ENCODE measurements around the gene IL18BP.

The IL18BP gene

DNA sequence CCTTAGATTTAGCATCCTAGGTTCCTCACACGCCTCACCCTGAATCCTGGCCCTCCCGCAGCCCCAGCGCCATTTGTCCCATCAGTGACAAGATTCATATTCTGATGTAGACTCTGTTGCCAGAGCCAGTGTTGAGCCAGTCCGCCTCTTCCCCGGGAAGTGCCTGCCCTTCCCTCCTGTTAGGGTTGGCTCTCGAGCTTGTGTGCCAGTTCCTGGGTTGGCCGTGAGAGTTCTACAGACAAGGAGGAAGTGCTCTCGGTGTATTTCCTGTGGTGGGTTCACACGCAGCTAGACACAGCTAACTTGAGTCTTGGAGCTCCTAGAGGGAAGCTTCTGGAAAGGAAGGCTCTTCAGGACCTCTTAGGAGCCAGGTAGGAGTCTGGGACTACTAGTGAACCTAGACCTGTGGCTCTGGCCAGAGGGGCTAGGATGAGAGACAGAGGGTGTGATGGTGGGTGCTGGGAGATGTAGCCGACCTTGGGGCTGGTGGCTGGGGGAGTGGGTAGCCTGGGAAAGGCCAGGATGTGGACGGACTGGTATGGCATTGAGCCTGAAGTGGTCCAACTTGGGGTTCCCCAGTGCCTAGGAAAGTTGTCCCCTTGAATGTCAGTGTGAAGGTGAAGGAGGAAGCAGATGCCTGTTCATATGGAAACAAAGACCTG, at the start of gene IL18BP:
TSS of gene IL18BP (plus strand) at position 261 of the 662 bp plus-strand sequence. CDS start 1,076 bp downstream, outside the sequence.
- DNase-seq (ENCODE audit: low spot score), result peak; percentile 50

DNA sequence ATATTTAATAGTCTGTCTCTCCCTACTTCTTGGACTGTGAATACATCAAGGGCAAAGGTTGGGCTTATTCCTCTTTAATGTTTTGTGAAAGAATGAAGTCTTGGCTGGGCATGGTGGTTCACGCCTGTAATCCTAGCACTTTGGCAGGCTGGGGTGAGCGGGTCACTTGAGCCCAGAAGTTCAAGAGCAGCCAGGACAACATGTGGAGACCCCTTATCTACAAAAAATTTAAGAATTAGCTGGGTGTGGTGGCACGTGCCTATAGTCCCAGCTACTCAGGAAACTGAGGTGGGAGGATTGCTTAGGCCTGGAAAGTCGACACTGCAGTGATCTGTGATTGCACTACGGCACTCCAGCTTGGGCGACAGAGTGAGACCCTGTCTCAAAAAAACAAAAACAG, 49.7 kb upstream of the IL18BP start:
- DNase-seq (ENCODE audit: low spot score), result no peak

DNA sequence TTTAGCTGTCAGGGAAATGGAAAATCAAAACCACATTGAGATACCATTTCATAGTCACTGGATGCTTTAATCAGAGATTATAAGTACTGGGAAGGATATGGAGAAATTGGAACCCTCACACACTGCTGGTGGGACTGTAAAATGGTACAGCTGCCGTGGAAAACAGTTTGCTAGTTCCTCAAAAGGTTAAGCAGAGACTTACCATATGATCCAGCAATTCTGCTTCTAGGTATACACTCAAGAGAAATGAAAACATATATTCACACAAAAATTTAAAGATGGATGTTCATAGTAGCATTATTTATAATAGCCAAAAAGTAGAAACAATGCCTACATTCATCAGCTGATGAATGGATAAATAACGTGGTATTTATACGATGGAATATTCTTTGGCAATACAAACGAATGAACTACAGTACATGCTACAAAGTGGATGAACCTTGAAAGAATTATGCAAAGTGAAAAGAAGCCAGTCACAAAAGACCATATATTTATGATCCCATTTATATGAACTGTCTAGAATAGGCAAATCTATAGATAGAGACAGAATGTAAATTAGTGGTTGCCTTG, 46.9 kb upstream of the IL18BP start:
- DNase-seq (ENCODE audit: low spot score), result no peak

DNA sequence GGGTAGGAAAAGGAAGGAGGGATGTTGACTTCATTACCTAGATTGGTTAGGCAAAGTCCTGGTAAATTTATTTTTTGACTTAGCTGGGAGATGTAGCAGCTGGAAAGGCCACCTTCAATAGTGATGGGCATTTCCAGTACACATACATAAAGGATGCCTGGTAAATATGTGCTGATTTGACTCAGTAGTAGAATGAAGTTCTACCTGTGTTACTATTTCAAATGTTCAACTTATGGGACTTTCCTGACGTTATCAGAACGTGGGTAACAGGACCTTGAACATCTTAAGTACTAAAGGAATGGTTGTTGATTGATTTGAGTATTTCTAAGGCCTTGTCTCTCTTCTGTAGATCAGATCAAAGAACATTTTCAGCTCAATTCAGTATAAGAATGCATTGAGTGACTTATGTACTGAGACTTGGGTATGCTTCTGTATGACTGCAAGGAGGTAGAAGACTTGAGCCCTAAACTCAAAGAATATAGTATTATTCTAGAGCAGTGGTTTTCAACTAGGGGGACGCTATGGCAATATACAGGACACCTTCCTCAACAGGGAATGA, 42.7 kb upstream of the IL18BP start:
- DNase-seq (ENCODE audit: low spot score), result no peak

DNA sequence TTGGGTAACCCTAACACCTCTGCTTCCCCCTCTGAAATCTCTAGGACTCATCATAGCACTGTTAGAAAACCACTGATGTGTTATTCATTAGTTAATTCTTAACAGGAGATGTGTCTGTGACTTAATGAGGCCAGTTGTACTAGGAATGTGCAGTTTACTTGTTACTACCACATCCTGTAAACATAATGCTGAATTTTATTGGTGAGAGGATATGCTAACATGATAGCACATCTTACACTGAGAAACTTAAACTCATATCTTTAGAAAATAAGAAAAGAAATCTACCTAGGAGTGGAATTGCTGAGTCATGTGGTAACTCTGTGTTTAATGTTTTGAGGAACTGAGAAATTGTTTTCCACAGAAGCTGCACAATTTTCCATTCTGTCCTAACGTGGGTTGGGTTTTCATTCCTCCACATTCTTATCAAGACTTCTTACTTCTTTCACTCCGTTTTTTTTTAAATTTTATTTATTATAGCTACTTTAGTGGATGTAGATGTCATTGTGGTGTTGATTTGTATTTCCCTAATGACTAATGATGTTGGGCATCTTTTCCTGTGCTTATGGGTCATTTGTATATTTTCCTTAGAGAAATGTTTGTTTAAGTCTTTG, 36.2 kb upstream of the IL18BP start:
- DNase-seq (ENCODE audit: low spot score), result no peak

DNA sequence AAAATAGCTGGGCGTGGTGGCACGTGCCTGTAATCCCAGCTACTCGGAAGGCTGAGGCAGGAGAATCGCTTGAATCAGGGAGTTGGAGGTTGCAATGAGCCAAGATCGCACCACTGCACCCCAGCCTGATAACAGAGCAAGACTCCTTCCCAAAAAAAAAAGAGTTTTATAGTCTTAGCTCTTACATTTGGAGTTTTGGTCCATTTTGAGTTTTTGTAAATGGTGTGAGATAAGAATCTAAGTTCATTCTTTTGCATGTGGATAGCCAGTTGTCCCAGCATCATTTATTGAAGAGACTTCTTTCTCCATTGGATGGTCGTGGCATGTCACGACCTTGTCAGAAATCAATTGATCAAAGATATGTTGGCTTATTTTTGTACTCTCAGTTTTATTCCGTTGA, 35.2 kb upstream of the IL18BP start:
- DNase-seq (ENCODE audit: low spot score), result no peak

DNA sequence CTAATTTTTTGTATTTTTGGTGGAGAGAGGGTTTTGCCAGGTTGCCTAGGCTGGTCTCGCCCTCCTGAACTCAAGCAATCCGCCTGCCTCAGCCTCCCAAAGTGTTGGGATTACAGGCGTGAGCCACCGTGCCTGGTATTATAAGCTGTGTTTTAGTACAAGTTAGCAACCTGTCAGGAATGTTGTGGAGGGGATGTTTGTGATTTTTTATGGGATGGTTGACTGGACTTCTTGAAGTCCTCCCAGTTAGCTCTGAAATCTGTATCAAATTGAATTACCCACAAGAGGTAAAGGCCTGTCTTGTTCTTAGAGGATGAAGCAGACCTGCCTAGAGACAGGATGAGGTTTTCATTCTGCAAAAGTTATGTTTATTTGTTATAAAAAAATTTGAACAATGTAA, 34.1 kb upstream of the IL18BP start:
- DNase-seq (ENCODE audit: low spot score), result no peak

DNA sequence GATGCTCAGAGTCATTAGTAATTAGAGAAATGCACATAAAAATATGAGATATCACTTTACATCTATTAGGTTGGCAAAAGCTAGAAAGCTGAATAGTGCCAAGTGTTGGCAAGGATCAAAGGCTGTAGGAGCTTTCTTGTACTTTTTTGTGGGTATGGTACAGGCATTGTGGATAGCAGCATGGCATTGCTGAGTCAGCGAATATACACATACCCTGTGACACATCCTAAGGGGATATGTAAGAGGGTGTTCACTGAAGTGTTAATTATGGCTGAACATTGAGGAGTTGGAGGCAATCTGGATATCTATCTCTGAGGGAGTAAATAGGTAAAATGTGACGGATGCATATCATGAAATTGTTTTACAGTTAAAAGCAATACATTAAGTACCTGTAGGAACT, 27.0 kb upstream of the IL18BP start:
- no peak for DNase-seq (ENCODE audit: low spot score)

DNA sequence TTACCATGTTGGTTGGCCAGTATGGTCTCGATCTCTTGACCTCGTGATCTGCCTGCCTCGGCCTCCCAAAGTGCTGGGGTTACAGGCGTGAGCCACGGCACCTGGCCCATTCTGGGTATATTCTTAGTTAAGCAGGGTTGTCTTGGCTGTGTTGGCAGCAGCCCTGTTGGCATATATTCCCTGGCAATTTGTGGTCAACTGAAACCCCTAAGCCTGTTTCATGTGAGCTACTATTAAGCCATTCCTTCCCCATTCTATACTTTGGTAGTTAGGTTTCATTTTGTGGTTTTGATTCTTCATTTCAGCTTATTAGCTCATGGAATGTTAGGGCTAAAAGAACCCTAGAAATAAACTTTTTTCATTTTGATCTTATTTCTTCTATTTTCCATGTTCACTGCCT, 22.2 kb upstream of the IL18BP start:
- no peak for DNase-seq (ENCODE audit: low spot score)

DNA sequence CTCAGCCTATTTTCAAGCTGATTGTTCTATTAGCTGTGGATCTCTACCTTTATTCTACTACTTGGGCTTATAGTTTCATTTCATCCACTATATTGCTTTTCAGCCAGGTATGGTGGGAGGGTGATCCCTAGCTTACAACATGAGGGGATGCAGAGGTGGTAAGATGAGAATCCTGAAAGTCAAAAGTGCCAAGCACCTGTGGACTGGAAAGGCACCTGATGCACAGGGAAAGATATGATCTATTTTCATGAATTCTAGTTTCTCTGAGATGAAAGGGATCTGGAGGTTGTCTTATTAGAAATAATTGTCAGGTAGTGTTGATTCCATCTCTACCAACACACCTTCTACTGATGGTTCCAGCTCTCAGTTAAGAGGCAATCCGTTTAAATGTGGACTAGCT, 21.6 kb upstream of the IL18BP start:
- DNase-seq (ENCODE audit: low spot score), result no peak

DNA sequence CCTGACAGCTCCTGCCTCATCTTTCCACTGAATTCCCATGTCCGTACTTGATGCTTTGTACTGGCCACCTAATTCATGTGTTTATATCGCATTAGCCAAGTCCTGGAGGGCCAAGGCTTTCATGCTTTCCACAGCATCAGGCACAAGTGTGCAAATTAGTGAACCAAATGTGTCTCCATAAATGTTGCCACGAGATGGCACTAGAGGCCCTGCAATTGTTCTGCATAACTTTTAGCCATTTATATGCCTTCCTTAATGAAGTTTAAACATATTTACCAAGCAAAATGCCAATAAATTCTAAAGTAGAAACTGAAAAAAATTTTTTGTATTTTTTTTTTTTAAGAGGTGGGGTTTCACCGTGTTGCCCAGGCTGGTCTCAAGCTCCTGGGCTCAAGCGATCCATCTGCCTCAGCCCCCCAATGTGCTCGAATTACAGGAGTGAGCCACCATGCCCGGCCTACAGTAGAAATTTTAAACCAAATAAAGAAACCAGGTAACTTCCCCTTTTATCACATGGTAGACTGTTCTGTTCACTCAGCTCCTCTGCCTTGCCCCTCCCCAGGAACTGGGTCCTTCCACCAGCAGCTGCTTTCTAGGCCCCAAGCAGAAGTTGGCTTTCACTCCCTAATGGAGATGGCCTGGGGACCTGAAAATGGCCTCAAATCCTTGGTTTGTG, 20.8 kb upstream of the IL18BP start:
- DNase-seq (ENCODE audit: low spot score), result peak; percentile 56

DNA sequence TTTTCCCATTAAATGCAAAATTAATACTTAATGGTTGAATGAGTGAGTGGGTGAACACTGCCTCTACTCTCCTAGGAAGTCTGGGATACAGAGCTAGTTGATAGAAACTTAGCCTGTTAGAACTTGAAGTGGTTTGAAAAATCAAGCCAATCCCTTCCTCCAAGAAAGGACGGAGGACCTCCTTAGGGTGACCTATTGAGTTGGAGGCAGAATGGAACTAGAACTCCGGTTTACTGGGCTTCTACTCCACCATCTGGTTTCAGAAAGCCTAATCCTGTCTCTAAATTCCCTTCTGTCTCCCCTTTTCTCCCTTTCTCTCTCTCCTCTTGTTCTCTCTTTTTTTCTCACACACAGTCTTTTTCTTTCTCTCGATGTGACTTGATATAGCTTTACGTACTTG, 19.6 kb upstream of the IL18BP start:
- DNase-seq (ENCODE audit: low spot score), result no peak

DNA sequence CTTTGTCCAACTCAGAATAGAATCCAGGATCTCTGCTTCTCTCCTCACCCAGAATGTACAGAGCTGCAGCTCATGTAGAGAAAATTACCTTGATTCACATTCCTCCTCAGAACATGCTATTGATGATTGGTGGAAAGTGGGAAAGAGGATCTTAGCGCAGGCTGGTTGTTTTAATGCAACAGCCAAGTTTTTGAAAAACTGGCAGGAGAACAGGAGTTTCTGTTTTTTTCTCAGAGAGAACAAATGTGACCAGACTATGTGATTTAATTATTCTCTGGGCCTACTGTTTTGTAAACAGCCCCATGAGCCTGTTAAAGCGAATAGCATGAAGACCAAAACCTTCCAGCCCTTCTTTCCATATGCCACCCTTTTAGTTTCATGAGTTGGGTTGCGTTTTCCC, 19.1 kb upstream of the IL18BP start:
- no peak for DNase-seq (ENCODE audit: low spot score)

DNA sequence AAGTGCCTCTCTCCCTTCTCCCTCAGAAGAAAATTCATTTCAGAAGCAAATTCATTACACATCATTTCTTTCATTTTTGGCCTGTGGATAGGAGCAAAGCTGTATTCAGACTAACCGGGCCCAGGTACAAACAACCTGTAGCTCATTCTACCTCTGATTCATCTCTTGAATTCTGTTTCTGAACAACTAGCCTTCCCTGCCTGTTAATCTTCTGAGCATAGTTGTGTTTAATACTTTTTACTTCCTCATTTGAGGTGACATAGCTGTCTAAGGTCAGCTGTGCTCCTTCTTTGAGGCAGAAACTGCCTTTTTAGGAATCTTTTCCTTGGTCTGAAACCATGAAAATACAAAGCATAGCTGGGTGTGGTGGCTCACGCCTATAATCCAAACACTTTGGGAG, 12.6 kb upstream of the IL18BP start:
- DNase-seq (ENCODE audit: low spot score), result no peak

DNA sequence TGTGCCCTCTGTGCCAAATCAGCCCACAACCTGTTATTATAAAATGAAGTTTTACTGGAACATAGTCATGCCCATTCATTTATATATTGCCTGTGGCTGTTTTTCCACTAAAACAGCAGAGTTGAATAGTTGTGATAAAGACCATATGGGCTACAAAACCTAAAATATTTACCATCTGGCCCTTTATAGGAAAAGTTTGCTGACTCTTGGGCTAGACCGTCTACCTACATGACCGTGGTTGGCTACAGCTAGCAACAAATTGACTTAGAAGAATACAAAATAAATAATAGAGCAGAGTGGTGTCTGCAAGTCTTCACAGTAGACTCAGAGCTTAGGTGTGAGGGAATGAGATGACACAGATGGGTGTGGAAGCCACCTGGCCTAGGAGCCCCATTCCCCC, 11.2 kb upstream of the IL18BP start:
- DNase-seq (ENCODE audit: low spot score), result no peak

DNA sequence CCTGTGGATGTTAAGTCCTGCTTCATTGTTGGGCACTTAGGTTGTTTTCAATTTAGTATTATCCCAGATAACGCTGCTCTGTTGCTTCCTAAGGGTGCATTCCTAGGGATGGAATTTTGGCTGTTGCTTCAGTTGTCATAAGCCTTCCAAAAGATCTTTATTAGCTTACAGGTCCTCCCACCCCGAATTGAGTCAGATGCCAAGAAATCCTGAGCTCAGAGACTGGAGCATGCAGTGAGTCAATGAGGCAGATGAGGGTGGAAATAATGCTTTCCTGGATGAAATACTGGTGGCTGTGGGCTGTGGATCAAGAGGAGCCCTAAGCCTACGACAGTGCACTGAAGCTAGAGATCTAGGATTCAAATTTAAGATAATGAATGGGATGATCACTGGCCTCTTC, 10.7 kb upstream of the IL18BP start:
- DNase-seq (ENCODE audit: low spot score), result no peak

DNA sequence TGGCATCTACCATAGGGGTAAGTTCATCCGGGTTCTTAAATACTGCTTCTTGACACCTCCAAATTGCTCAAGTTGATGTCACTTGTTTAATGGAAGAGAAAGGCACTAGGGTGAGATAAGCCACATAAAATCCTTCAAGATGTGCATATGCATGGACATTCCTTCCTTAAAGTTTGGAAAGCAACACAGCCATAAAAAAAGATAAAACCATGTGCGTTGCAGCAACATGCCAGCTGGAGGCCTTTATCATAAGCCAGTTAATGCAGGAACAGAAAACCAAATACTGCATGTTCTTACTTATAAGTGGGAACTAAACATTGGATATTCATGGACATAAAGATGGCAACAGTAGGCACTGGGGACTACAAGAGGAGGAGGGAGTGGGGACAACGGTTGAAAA, 8.0 kb upstream of the IL18BP start:
- no peak for DNase-seq (ENCODE audit: low spot score)

DNA sequence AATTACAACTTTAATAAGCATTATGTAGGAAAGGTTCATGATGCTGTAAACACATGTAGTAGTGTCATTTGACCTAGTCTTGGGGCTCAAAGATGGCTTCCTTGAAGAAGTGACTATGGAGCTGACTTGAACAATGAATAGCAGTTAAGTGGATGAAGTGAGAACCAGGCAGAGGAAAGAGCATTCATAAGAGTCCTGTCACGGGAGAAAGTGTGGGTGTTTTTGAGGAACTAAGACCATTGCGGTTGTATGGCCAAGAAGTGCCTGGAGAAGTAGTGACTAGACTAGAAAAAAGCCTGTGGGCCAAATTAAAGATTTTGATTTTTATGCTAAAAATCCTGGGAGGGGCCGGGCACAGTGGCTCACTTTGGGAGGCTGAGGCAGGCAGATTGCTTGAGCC, 7.2 kb upstream of the IL18BP start:
- DNase-seq (ENCODE audit: low spot score), result no peak

DNA sequence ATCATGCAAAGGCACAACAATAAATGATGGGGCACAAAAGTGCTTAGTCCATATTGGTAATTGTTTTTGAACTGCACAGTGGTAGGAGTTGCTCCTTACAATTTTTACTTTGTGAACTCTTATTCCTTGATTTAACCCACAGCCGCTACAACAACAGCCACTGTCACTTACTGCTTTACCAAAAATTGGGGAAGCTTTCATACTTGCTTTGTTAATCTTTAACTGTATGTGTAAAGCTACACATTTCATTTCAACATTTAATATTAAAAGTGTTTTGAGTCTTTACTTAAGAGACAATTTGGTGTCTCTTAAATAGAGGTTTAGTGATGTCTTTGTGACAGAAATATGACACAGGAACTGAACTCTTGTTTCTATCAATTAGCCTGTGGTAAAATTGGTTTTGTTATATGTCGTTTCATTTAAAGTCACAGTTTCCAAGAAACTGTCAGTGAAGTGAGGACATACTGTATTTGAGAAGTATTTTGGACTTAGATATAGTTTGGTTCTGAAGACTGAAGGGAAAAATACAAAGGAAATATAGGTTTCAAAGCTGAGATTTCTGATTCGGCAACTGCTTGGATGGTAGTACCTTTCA, 6.5 kb upstream of the IL18BP start:
- DNase-seq (ENCODE audit: low spot score), result no peak

DNA sequence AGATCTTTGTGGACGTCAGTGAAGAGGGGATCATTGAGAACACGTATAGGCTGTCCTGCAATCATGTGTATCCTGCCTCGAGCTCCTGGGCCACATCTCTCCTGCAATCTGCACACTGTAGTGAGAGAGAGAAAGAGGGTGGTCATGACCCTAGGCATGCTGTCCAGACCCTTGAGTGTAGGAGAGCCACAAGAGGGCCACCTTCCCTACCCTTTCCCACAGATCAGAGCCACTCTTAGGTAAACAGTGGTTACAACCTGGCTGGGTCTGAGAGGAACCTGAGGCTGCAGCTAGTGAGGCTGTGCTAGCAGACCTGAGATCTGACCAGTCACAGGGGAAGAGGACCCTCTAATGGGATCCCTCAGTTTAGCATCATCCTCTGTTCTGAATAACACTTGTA, 3.9 kb upstream of the IL18BP start:
- DNase-seq (ENCODE audit: low spot score), result no peak

DNA sequence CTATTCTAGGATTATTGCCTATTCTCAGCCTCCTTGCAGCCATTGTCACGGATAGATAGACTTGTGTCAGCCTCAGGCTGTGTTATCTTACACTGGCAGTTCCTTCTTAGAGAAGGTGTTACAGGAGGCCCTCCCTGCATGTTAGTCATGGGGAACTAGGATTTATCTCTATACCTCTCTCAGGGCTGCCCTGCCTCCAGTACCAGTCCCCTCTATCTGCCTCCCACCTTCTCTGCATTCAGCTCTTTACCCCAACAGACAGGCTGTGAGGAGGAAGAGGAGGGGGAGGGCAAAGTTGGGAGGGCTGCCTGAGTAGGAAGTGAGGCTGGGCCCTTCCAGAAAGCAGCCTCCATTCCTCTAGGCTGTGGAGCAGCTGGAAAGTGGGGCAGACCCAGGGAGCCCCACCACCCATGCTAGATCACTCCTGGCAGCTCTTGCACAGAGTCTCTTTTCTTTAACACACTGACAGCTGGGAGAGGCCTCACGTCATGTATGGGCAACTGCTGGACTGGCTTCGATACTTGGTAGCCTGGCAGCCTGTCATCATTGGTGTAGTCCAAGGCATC, 2.9 kb upstream of the IL18BP start:
- DNase-seq (ENCODE audit: low spot score), result no peak

DNA sequence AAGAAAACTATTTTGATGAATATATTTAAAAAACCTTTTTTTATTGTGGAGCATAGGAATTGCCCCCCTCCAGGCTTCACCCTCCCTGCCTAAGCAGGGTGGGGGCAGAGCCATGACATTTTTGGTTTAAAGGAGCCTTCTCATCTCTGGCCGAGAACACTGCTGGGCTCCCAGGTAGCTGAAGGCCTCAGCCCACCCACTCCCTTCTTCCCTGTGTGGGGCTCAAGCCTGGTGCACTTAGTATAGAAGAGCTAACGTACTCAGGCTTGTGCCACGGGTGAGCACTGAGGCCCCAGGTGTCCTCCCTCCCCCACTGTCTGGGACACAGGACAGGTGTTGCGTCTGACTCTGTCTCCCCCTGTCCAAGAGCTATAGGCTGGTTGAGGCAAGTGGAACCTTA, 2.2 kb upstream of the IL18BP start:
- DNase-seq (ENCODE audit: low spot score), result no peak
